ENCODE measurements around the gene ENPP1.

DNA sequence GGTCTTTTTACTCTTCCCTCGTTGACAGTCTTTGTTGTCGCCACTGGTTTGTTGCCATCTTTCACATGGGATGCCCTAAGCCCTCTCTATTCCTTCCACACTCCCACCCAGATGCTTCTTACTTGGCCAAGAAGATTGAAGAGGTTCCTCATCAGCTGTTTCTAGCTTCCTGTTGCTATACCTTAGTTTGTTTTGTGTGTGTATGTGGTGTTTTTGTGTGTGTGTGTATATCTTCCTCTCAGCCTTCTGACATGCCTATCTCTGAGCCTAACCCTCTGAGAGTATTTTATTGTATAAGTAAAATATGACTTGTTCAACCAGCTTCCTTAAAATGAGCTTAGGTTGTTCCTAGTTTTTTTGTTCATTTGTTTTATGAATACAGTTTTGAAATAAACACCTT, 35.9 kb downstream of the ENPP1 start:
- TF ChIP-seq, protein P1, sequence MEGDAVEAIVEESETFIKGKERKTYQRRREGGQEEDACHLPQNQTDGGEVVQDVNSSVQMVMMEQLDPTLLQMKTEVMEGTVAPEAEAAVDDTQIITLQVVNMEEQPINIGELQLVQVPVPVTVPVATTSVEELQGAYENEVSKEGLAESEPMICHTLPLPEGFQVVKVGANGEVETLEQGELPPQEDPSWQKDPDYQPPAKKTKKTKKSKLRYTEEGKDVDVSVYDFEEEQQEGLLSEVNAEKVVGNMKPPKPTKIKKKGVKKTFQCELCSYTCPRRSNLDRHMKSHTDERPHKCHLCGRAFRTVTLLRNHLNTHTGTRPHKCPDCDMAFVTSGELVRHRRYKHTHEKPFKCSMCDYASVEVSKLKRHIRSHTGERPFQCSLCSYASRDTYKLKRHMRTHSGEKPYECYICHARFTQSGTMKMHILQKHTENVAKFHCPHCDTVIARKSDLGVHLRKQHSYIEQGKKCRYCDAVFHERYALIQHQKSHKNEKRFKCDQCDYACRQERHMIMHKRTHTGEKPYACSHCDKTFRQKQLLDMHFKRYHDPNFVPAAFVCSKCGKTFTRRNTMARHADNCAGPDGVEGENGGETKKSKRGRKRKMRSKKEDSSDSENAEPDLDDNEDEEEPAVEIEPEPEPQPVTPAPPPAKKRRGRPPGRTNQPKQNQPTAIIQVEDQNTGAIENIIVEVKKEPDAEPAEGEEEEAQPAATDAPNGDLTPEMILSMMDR (IDR thresholded peaks at IDR 0.05), result no peak
- TF ChIP-seq POLR2A (IDR thresholded peaks at IDR 0.05), result no peak
